Right cardiac atrium (tissue), 5 donors: ENCODE results near the gene NAA60. TPM values are rescaled to one million over a fixed set of nuclear protein-coding genes. Genes with fewer than 3 reads are reported as not detected.
A peak's percentile ranks its signal among the peaks of the same experiment; 100 is the strongest.

Experiments used
- ATAC-seq, 2 donors: fragments of 200-7000 bp; cut with Tn5 transposase; one replicate each; pipeline versions ENCODE4 v1.8.0 to v1.9.1; 2020; ENCODE audit warnings: moderate library complexity in 2 of 2, mild to moderate bottlenecking in 1 of 2
- DNase-seq, 3 donors: peaks; one replicate each; pipeline ENCODE4 v3.0.0-alpha.2; 2020
- H3K27ac ChIP-seq: one replicate; pipeline ENCODE4 v1.5.1; 2013; ENCODE audit warnings: mild to moderate bottlenecking, low read length, control low read depth, moderate library complexity
- H3K27me3 ChIP-seq: one replicate; pipeline ENCODE4 v1.6.1; 2013; ENCODE audit not compliant: control insufficient read depth, insufficient read depth
- H3K4me1 ChIP-seq: one replicate; pipeline ENCODE4 v1.6.1; 2013; ENCODE audit warnings: low read length; ENCODE audit not compliant: control insufficient read depth, insufficient read depth
- H3K4me3 ChIP-seq: one replicate; pipeline ENCODE4 v1.5.1; 2013; ENCODE audit warnings: low read length, control low read depth
- H3K9me3 ChIP-seq: one replicate; pipeline ENCODE4 v1.6.1; 2013; ENCODE audit warnings: low read length; ENCODE audit not compliant: control insufficient read depth
- WGBS: extraction: QIAGEN DNeasy Blood & Tissue Kit; methylation state at CpG from one replicate; pipeline ENCODE4 v1.1.7; 2013; 5-methylcytosine and 5-hydroxymethylcytosine counted together
- intact Hi-C, 4 donors: fragments of 100-400 bp; cut with DNase I; formaldehyde crosslinking; loops; one replicate each; pipeline versions ENCODE4 v1.11.0 to v1.14.0; 2022 to 2023
- polyA plus RNA-seq: library from polyadenylated mRNA; stranded (reverse); fragments of 200-250 nt; gene quantifications from one replicate; pipeline ENCODE4 v1.2.3, GENCODE V29; 2013
- total RNA-seq, 4 donors: library from RNA; stranded (reverse); fragmentation: NEBNext Ultra II Directional; extraction: Animal tissue kit (Norgen Biotek cat#: 25700); gene quantifications; one replicate each; pipeline ENCODE4 v1.2.1, GENCODE V29; 2021
- donor health status: healthy with polysubstance abuse.
- donor health status: DM: no; HTN: yes; CAD: no.
- donor health status: DM: no; HTN: no; CAD: no.
- donor health status: DM: no; HTN: yes; CAD: no; lungs with severe emphysema.
- donor health status: DM: yes; HTN: yes; CAD: no.

Gene NAA60
- total and polyA plus RNA-seq, 5 donors = 40.7 to 51.5 (median 49.8) TPM

GRCh38 chr16:3439637-3440036 is 3.8 kb upstream of the NAA60 start:
- no peaks in the 10 kb centered on the region for H3K4me1 ChIP-seq
- intact Hi-C loops = no loop called here
- DNase-seq = no peak
- no peak overlapping the region for H3K27ac ChIP-seq
- H3K27me3 ChIP-seq = no peaks in the 10 kb centered on the region
- H3K4me3 ChIP-seq = no peak overlapping the region
- 91% methylated on average over 4 of the region's 4 CpGs for WGBS
- ATAC-seq = no peak
- no peaks in the 10 kb centered on the region for H3K9me3 ChIP-seq

- DNase-seq = no peak
- H3K9me3 ChIP-seq = no peaks in the 10 kb centered on the region
- H3K4me1 ChIP-seq = no peaks in the 10 kb centered on the region
- peak; percentile 69 to 73 for ATAC-seq
- H3K27me3 ChIP-seq = no peaks in the 10 kb centered on the region
- H3K4me3 ChIP-seq = peak overlapping the region; percentile 63
- 40% methylated on average over 10 of the region's 10 CpGs for WGBS
- peak overlapping the region; percentile 76 for H3K27ac ChIP-seq
- intact Hi-C loops = no loop called here
These were observed 530 bp downstream of the NAA60 start for GRCh38 chr16:3444032-3444388.

GRCh38 chr16:3454093-3454492 is 10.6 kb downstream of the NAA60 start:
- no peak overlapping the region for H3K4me3 ChIP-seq
- intact Hi-C loops = loop anchor here in 1 of 4 donors (10.0 kb wide), 1 partner anchor 49 kb away; the partner anchor contains the start of genes ZNF174 and ZSCAN32
- H3K9me3 ChIP-seq = no peaks in the 10 kb centered on the region
- no peak for ATAC-seq
- peaks cover 5% of the 10 kb centered on the region for H3K4me1 ChIP-seq
- no peaks in the 10 kb centered on the region for H3K27me3 ChIP-seq
- 85% methylated on average over 5 of the region's 5 CpGs for WGBS
- peak overlapping the region; percentile 35 for H3K27ac ChIP-seq
- DNase-seq = no peak

- Histone ChIP-seq H3K27me3 (no peaks in the 10 kb centered on the region), H3K9me3 (no peaks in the 10 kb centered on the region), H3K4me1 (peaks cover 9% of the 10 kb centered on the region), H3K27ac (peak overlapping the region; percentile 69), H3K4me3 (no peak overlapping the region)
- DNase-seq = no peak
- intact Hi-C loops = loop anchor here in 2 of 4 donors (5.0 to 10.0 kb wide), 2 partner anchors 50 to 52 kb away; partner anchors contain the start of genes ZNF174 (in 2 of the 2) and ZSCAN32 (in 2 of the 2)
- WGBS = 83% methylated on average over 10 of the region's 10 CpGs
- ATAC-seq = no peak
These were observed 11.2 kb downstream of the NAA60 start for GRCh38 chr16:3454631-3455147.

- under 1% methylated on average over 83 of the region's 83 CpGs for WGBS
- H3K9me3 ChIP-seq = no peaks in the 10 kb centered on the region
- ATAC-seq (peak; percentile 96), DNase-seq (peak; percentile 89 to 97 (median 97))
- peak overlapping the region; percentile 94 for H3K4me3 ChIP-seq
- no peaks in the 10 kb centered on the region for H3K27me3 ChIP-seq
- H3K27ac ChIP-seq = peak overlapping the region; percentile 97
- intact Hi-C loops = loop anchor here in 2 of 4 donors (5.0 to 10.0 kb wide), 2 partner anchors 53 to 55 kb away; partner anchors contain the start of genes ZNF174 (in 2 of the 2) and ZSCAN32 (in 2 of the 2)
- H3K4me1 ChIP-seq = peaks cover 14% of the 10 kb centered on the region
These were observed 14.2 kb downstream of the NAA60 start for GRCh38 chr16:3457434-3458252.

GRCh38 chr16:3458278-3458851 is 14.9 kb downstream of the NAA60 start:
- peak; percentile 1 to 2 for ATAC-seq
- H3K4me1 ChIP-seq = peaks cover 14% of the 10 kb centered on the region
- under 1% methylated on average over 47 of the region's 47 CpGs for WGBS
- no peaks in the 10 kb centered on the region for H3K27me3 ChIP-seq
- peak; percentile 32 to 72 (median 62) for DNase-seq
- H3K27ac ChIP-seq = peak overlapping the region; percentile 57
- H3K9me3 ChIP-seq = no peaks in the 10 kb centered on the region
- intact Hi-C loops = loop anchor here in 2 of 4 donors (5.0 to 10.0 kb wide), 2 partner anchors 54 to 56 kb away; partner anchors contain the start of genes ZNF174 (in 2 of the 2) and ZSCAN32 (in 2 of the 2)
- H3K4me3 ChIP-seq = peak overlapping the region; percentile 94

- Histone ChIP-seq H3K4me3 (peak overlapping the region; percentile 94), H3K27me3 (no peaks in the 10 kb centered on the region), H3K4me1 (peaks cover 14% of the 10 kb centered on the region), H3K9me3 (no peaks in the 10 kb centered on the region), H3K27ac (peak overlapping the region; percentile 57)
- 4% methylated on average over 10 of the region's 10 CpGs for WGBS
- no peak for ATAC-seq
- intact Hi-C loops = loop anchor here in 2 of 4 donors (5.0 to 10.0 kb wide), 2 partner anchors 54 to 57 kb away; partner anchors contain the start of genes ZNF174 (in 2 of the 2) and ZSCAN32 (in 2 of the 2)
- no peak for DNase-seq
These were observed 15.4 kb downstream of the NAA60 start for GRCh38 chr16:3458852-3459361.

- Histone ChIP-seq H3K27ac (peak overlapping the region; percentile 80), H3K9me3 (no peaks in the 10 kb centered on the region), H3K27me3 (no peaks in the 10 kb centered on the region), H3K4me1 (peaks cover 14% of the 10 kb centered on the region), H3K4me3 (peak overlapping the region; percentile 94)
- WGBS = 50% methylated on average over 9 of the region's 9 CpGs
- DNase-seq (no peak), ATAC-seq (no peak)
- intact Hi-C loops = loop anchor here in 2 of 4 donors (5.0 to 10.0 kb wide), 2 partner anchors 55 to 57 kb away; partner anchors contain the start of genes ZNF174 (in 2 of the 2) and ZSCAN32 (in 2 of the 2)
These were observed 16.1 kb downstream of the NAA60 start for GRCh38 chr16:3459401-3460090.

- H3K27me3 ChIP-seq = no peaks in the 10 kb centered on the region
- 65% methylated on average over 7 of the region's 7 CpGs for WGBS
- peak overlapping the region; percentile 80 for H3K27ac ChIP-seq
- peaks cover 14% of the 10 kb centered on the region for H3K4me1 ChIP-seq
- no peak for DNase-seq
- H3K4me3 ChIP-seq = no peak overlapping the region
- intact Hi-C loops = no loop called here
- no peak for ATAC-seq
- no peaks in the 10 kb centered on the region for H3K9me3 ChIP-seq
These were observed 16.6 kb downstream of the NAA60 start for GRCh38 chr16:3460121-3460520.

GRCh38 chr16:3460585-3460984 is 17.1 kb downstream of the NAA60 start:
- Histone ChIP-seq H3K4me3 (no peak overlapping the region), H3K9me3 (no peaks in the 10 kb centered on the region), H3K4me1 (peaks cover 19% of the 10 kb centered on the region), H3K27me3 (no peaks in the 10 kb centered on the region), H3K27ac (no peak overlapping the region)
- DNase-seq = no peak
- no peak for ATAC-seq
- intact Hi-C loops = no loop called here
- 81% methylated on average over 8 of the region's 8 CpGs for WGBS
